ENCODE measurements around the gene KLHL42. TPM values are rescaled to one million over a fixed set of nuclear protein-coding genes. Genes with fewer than 3 reads are reported as not detected.

KLHL42 gene
- total and polyA plus RNA-seq, 2 of the 8 experiments (the other 6 are each of a cell fraction or from before 2014, with no cell fraction given) = 13.6 to 21.6 TPM

GRCh38 chr12:27802511-27802910 is 22.5 kb downstream of the KLHL42 start:
- no peak overlapping the region for H3K14ac ChIP-seq (ENCODE audit: insufficient read length)
- no peaks in the 10 kb centered on the region for H3K4me1 ChIP-seq (replicated peaks in 1 of 4; ENCODE audit: control insufficient read depth in 3 of 4, insufficient read depth in 4 of 4, low read length in 3 of 4)
- ChIA-PET POLR2A (ENCODE audit: partially characterized antibody) (interaction anchor here (1.0 kb wide), 1 partner anchor 43 kb away, joined by 3 read pairs; no protein-coding TSS in a partner anchor), CTCF (ENCODE audit: partially characterized antibody) (interaction anchor here (0.9 to 1.5 kb wide), 3 partner anchors 8 to 138 kb away, joined by 3 read pairs; no protein-coding TSS in a partner anchor)
- no peak overlapping the region for H4K91ac ChIP-seq (replicated peaks; ENCODE audit: insufficient read length, low read length)
- H2AFZ ChIP-seq (ENCODE audit: low read length) = no peak overlapping the region
- H3K9ac ChIP-seq (replicated peaks in 1 of 4; ENCODE audit: extremely low read depth in 1 of 4, low read depth in 3 of 4, low read length in 3 of 4) = no peak overlapping the region
- no peak overlapping the region for H3K4me3 ChIP-seq (ENCODE audit: extremely low read depth in 1 of 4, insufficient read depth in 2 of 4, low read depth in 3 of 4, low read length in 4 of 4)
- H2BK20ac ChIP-seq (ENCODE audit: low read length) = no peak overlapping the region
- H3K79me2 ChIP-seq (ENCODE audit: control insufficient read depth in 1 of 2, insufficient read depth in 2 of 2, low read length in 2 of 2) = no peaks in the 10 kb centered on the region
- no peak overlapping the region for H3K23ac ChIP-seq (ENCODE audit: insufficient read length)
- H3K27me3 ChIP-seq (replicated peaks in 1 of 4; ENCODE audit: control insufficient read depth in 3 of 4, extremely low read depth in 1 of 4, insufficient read depth in 3 of 4, low read length in 3 of 4) = no peaks in the 10 kb centered on the region
- H2BK12ac ChIP-seq (ENCODE audit: low read depth, low read length) = no peak overlapping the region
- H3K36me3 ChIP-seq (ENCODE audit: control insufficient read depth in 2 of 4, insufficient read depth in 4 of 4, low read length in 3 of 4) = peaks cover 5 to 21% (median 10%) of the 10 kb centered on the region in 4 experiments; a peak in 7 of 8 replicates
- no peaks in the 10 kb centered on the region for H4K20me1 ChIP-seq (replicated peaks in 1 of 2; ENCODE audit: control insufficient read depth in 1 of 2, insufficient read depth in 2 of 2, low read length in 2 of 2)
- H3K18ac ChIP-seq (ENCODE audit: extremely low read depth, low read length) = no peak overlapping the region
- no peak for DNase-seq (ENCODE audit: low read depth in 1 of 2, low spot score in 2 of 2)
- no peak overlapping the region for H3K56ac ChIP-seq (replicated peaks; ENCODE audit: insufficient read length, low read depth, low read length)
- 91% methylated on average over 4 of the region's 4 CpGs; no CpG with 5 or more reads in 1 of the 2 experiments for WGBS, 2 experiments (ENCODE audit: extremely low coverage in 1 of 2, insufficient coverage in 1 of 2, insufficient read length in 1 of 2, insufficient replicate concordance in 2 of 2, low coverage in 1 of 2, low lambda C conversion rate in 2 of 2, missing lambda C conversion rate in 1 of 2)
- no peak overlapping the region for H3K27ac ChIP-seq (ENCODE audit: low read depth, low read length)
- H3K79me1 ChIP-seq (ENCODE audit: low read depth, low read length) = no peaks in the 10 kb centered on the region; the same call in 1 of the 2 replicates
- no peaks in the 10 kb centered on the region for H3K9me3 ChIP-seq (ENCODE audit: insufficient read depth in 2 of 2, low read depth in 1 of 2, low read length in 1 of 2)
- no peak overlapping the region for H2BK15ac ChIP-seq (ENCODE audit: low read length)
- no peak overlapping the region for H3K4ac ChIP-seq (replicated peaks; ENCODE audit: insufficient read length, low read depth, low read length)
- H4K8ac ChIP-seq (ENCODE audit: extremely low read depth, insufficient read depth, low read length) = no peak overlapping the region
- no peak for FAIRE-seq
- H3K23me2 ChIP-seq (ENCODE audit: low read depth, low read length) = no peaks in the 10 kb centered on the region
- H2BK5ac ChIP-seq (ENCODE audit: low read depth, low read length) = no peak overlapping the region
- H4K5ac ChIP-seq (ENCODE audit: insufficient read length, low read depth, low read length) = no peak overlapping the region
- H2BK120ac ChIP-seq (replicated peaks; ENCODE audit: low read depth, low read length) = no peak overlapping the region
- no peak overlapping the region for H2AK5ac ChIP-seq (ENCODE audit: low read depth, low read length)
- no peak overlapping the region for H3K4me2 ChIP-seq (ENCODE audit: insufficient read depth in 1 of 2, low read depth in 2 of 2, low read length in 2 of 2)
- TF ChIP-seq KDM4A (IDR thresholded peaks at IDR 0.05; ENCODE audit: low read depth, low read length, severe bottlenecking) (no peak), CHD1 (IDR thresholded peaks at IDR 0.05; ENCODE audit: low read depth, low read length) (no peak), RAD21 (IDR thresholded peaks at IDR 0.05 in 1 of 2, conservative IDR thresholded peaks at IDR 0.05 in 1 of 2; ENCODE audit: low read depth in 2 of 2, low read length in 2 of 2) (no peak), USF2 (IDR thresholded peaks at IDR 0.05; ENCODE audit: low read length) (no peak), POLR2A (IDR thresholded peaks at IDR 0.05; ENCODE audit: control extremely low read depth in 1 of 2, low read depth in 2 of 2, low read length in 2 of 2) (no peak), CEBPB (IDR thresholded peaks at IDR 0.05; ENCODE audit: low read depth, low read length) (no peak), SP2 (IDR thresholded peaks at IDR 0.05; ENCODE audit: low read length) (no peak), TEAD4 (IDR thresholded peaks at IDR 0.05; ENCODE audit: low read depth, low read length) (no peak), SIN3A (conservative IDR thresholded peaks at IDR 0.05 in 1 of 2, IDR thresholded peaks at IDR 0.05 in 1 of 2; ENCODE audit: low read depth in 1 of 2, low read length in 2 of 2) (no peak), RXRA (IDR thresholded peaks at IDR 0.05; ENCODE audit: insufficient read depth, low read depth, low read length) (no peak), JUND (IDR thresholded peaks at IDR 0.05; ENCODE audit: low read length) (no peak), MAFK (IDR thresholded peaks at IDR 0.05; ENCODE audit: low read depth, low read length) (no peak), EP300 (IDR thresholded peaks at IDR 0.05; ENCODE audit: borderline replicate concordance in 1 of 2, low read depth in 2 of 2, low read length in 2 of 2) (no peak), SIRT6 (IDR thresholded peaks at IDR 0.05; ENCODE audit: low read length) (no peak)

All from H1 (cell line).